ENCODE data around the gene PLA2G2E.

PLA2G2E gene

GRCh38 chr1:19949016-19949415, 25.6 kb upstream of the PLA2G2E start:
- Histone ChIP-seq H2AFZ (ENCODE audit: low read length, unreplicated experiment) (no peak overlapping the region), H3K4me3 (ENCODE audit: low read depth, low read length) (no peak overlapping the region), H3K36me3 (ENCODE audit: insufficient read depth, low read length) (no peaks in the 10 kb centered on the region), H3K4me1 (ENCODE audit: control insufficient read depth, insufficient read depth, low read length, unreplicated experiment) (no peaks in the 10 kb centered on the region), H3K27ac (ENCODE audit: low read depth, low read length) (no peak overlapping the region), H3K79me2 (ENCODE audit: control insufficient read depth, insufficient read depth, low read length, unreplicated experiment) (no peaks in the 10 kb centered on the region), H3K27me3 (ENCODE audit: insufficient read depth, low read length) (peaks cover 31% of the 10 kb centered on the region; the same call in 1 of the 2 replicates)

- Histone ChIP-seq H3K79me2 (ENCODE audit: control insufficient read depth, insufficient read depth, low read length, unreplicated experiment) (no peaks in the 10 kb centered on the region), H3K4me3 (ENCODE audit: low read depth, low read length) (no peak overlapping the region), H3K27ac (ENCODE audit: low read depth, low read length) (no peak overlapping the region), H2AFZ (ENCODE audit: low read length, unreplicated experiment) (no peak overlapping the region), H3K36me3 (ENCODE audit: insufficient read depth, low read length) (no peaks in the 10 kb centered on the region), H3K27me3 (ENCODE audit: insufficient read depth, low read length) (peaks cover 14% of the 10 kb centered on the region; the same call in 1 of the 2 replicates), H3K4me1 (ENCODE audit: control insufficient read depth, insufficient read depth, low read length, unreplicated experiment) (no peaks in the 10 kb centered on the region)
Observed at GRCh38 chr1:19946971-19947370, 23.6 kb upstream of the PLA2G2E start.

- no peaks in the 10 kb centered on the region for H3K36me3 ChIP-seq (ENCODE audit: insufficient read depth, low read length)
- H3K4me1 ChIP-seq (ENCODE audit: control insufficient read depth, insufficient read depth, low read length, unreplicated experiment) = no peaks in the 10 kb centered on the region
- H2AFZ ChIP-seq (ENCODE audit: low read length, unreplicated experiment) = no peak overlapping the region
- H3K27me3 ChIP-seq (ENCODE audit: insufficient read depth, low read length) = peaks cover 18% of the 10 kb centered on the region; the same call in 1 of the 2 replicates
- H3K4me3 ChIP-seq (ENCODE audit: low read depth, low read length) = no peak overlapping the region
- no peaks in the 10 kb centered on the region for H3K79me2 ChIP-seq (ENCODE audit: control insufficient read depth, insufficient read depth, low read length, unreplicated experiment)
- no peak overlapping the region for H3K27ac ChIP-seq (ENCODE audit: low read depth, low read length)
Observed at GRCh38 chr1:19946331-19946751, 22.9 kb upstream of the PLA2G2E start.

DNA sequence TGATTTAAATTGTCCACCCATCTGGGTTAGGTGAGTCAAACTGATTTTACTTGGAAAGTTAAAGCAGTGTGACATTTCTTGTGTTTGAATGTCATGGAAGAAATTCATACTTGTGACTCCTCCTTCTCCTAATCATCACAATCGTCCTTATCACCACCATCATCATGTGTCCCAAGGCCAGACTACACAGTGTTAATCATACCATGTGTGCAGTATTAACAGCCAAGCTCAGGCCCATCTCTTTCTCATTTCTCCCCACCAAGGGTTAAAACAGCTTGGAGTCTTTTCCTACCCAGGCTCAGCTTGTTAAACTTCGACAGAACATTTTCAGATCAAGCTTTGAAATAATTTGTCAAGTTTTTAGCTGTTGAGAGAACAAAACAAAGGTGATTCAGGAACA, 22.5 kb upstream of the PLA2G2E start:
- no peak overlapping the region for H2AFZ ChIP-seq (ENCODE audit: low read length, unreplicated experiment)
- H3K4me1 ChIP-seq (ENCODE audit: control insufficient read depth, insufficient read depth, low read length, unreplicated experiment) = no peaks in the 10 kb centered on the region
- H3K36me3 ChIP-seq (ENCODE audit: insufficient read depth, low read length) = no peaks in the 10 kb centered on the region
- no peak overlapping the region for H3K4me3 ChIP-seq (ENCODE audit: low read depth, low read length)
- no peak overlapping the region for H3K27ac ChIP-seq (ENCODE audit: low read depth, low read length)
- H3K79me2 ChIP-seq (ENCODE audit: control insufficient read depth, insufficient read depth, low read length, unreplicated experiment) = no peaks in the 10 kb centered on the region
- H3K27me3 ChIP-seq (ENCODE audit: insufficient read depth, low read length) = peaks cover 21% of the 10 kb centered on the region; the same call in 1 of the 2 replicates

DNA sequence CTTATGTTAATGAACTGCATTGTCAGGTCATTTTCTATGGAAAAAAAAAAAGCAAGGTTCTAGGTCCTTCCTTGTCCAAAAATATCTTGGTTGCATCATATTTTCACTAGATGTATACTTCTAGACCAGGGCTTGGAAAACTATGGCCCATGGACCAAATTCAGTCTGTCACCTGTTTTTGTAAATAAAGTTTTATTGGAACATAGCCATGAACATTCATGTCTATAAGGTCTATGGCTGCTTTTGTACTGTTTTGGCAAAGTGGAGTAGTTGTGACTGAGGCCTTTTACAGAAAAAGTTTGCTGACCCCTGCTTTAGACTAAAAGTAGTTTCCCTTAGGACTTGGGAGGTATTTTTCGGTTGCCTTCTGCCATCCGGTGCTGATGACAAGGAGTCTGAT, 19.2 kb upstream of the PLA2G2E start:
- Histone ChIP-seq H3K27me3 (ENCODE audit: insufficient read depth, low read length) (peaks cover 22% of the 10 kb centered on the region; the same call in 1 of the 2 replicates), H3K79me2 (ENCODE audit: control insufficient read depth, insufficient read depth, low read length, unreplicated experiment) (no peaks in the 10 kb centered on the region), H3K36me3 (ENCODE audit: insufficient read depth, low read length) (no peaks in the 10 kb centered on the region), H2AFZ (ENCODE audit: low read length, unreplicated experiment) (no peak overlapping the region), H3K4me3 (ENCODE audit: low read depth, low read length) (no peak overlapping the region), H3K4me1 (ENCODE audit: control insufficient read depth, insufficient read depth, low read length, unreplicated experiment) (no peaks in the 10 kb centered on the region), H3K27ac (ENCODE audit: low read depth, low read length) (no peak overlapping the region)

GRCh38 chr1:19942088-19942487, 18.7 kb upstream of the PLA2G2E start:
- Histone ChIP-seq H3K27me3 (ENCODE audit: insufficient read depth, low read length) (peaks cover 22% of the 10 kb centered on the region; the same call in 1 of the 2 replicates), H3K79me2 (ENCODE audit: control insufficient read depth, insufficient read depth, low read length, unreplicated experiment) (no peaks in the 10 kb centered on the region), H2AFZ (ENCODE audit: low read length, unreplicated experiment) (no peak overlapping the region), H3K27ac (ENCODE audit: low read depth, low read length) (no peak overlapping the region), H3K4me1 (ENCODE audit: control insufficient read depth, insufficient read depth, low read length, unreplicated experiment) (no peaks in the 10 kb centered on the region), H3K36me3 (ENCODE audit: insufficient read depth, low read length) (no peaks in the 10 kb centered on the region), H3K4me3 (ENCODE audit: low read depth, low read length) (no peak overlapping the region)

DNA sequence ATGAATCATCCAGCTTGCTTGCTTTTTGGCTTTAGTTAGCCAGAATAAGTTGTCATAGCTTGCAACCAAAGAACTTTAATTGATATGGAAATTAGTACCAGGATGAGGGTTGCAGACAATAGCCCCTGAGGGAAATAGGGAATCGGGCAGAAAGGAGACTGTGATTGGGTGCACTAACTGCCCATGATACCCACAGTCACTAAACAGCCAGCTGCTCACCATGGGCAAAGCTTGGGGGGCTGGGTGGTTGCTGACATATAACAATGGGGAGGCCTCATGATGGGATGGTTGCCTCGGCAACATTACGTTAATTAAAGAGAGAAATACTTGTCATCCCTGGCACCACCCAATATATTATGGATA, 17.8 kb upstream of the PLA2G2E start:
- Histone ChIP-seq H3K4me1 (ENCODE audit: control insufficient read depth, insufficient read depth, low read length, unreplicated experiment) (no peaks in the 10 kb centered on the region), H3K27ac (ENCODE audit: low read depth, low read length) (no peak overlapping the region), H3K27me3 (ENCODE audit: insufficient read depth, low read length) (peaks cover 19% of the 10 kb centered on the region; the same call in 1 of the 2 replicates), H3K79me2 (ENCODE audit: control insufficient read depth, insufficient read depth, low read length, unreplicated experiment) (no peaks in the 10 kb centered on the region), H3K36me3 (ENCODE audit: insufficient read depth, low read length) (no peaks in the 10 kb centered on the region), H2AFZ (ENCODE audit: low read length, unreplicated experiment) (no peak overlapping the region), H3K4me3 (ENCODE audit: low read depth, low read length) (no peak overlapping the region)

- Histone ChIP-seq H3K4me3 (ENCODE audit: low read depth, low read length) (no peak overlapping the region), H3K27ac (ENCODE audit: low read depth, low read length) (no peak overlapping the region), H2AFZ (ENCODE audit: low read length, unreplicated experiment) (no peak overlapping the region), H3K4me1 (ENCODE audit: control insufficient read depth, insufficient read depth, low read length, unreplicated experiment) (no peaks in the 10 kb centered on the region), H3K27me3 (ENCODE audit: insufficient read depth, low read length) (peaks cover 15% of the 10 kb centered on the region; the same call in 1 of the 2 replicates), H3K36me3 (ENCODE audit: insufficient read depth, low read length) (no peaks in the 10 kb centered on the region), H3K79me2 (ENCODE audit: control insufficient read depth, insufficient read depth, low read length, unreplicated experiment) (no peaks in the 10 kb centered on the region)
Observed at GRCh38 chr1:19940486-19941205, 17.2 kb upstream of the PLA2G2E start.

GRCh38 chr1:19938472-19938871, 15.1 kb upstream of the PLA2G2E start:
- Histone ChIP-seq H3K27me3 (ENCODE audit: insufficient read depth, low read length) (peaks cover 12% of the 10 kb centered on the region; the same call in 1 of the 2 replicates), H3K27ac (ENCODE audit: low read depth, low read length) (no peak overlapping the region), H3K4me1 (ENCODE audit: control insufficient read depth, insufficient read depth, low read length, unreplicated experiment) (no peaks in the 10 kb centered on the region), H3K4me3 (ENCODE audit: low read depth, low read length) (no peak overlapping the region), H3K79me2 (ENCODE audit: control insufficient read depth, insufficient read depth, low read length, unreplicated experiment) (no peaks in the 10 kb centered on the region), H3K36me3 (ENCODE audit: insufficient read depth, low read length) (no peaks in the 10 kb centered on the region), H2AFZ (ENCODE audit: low read length, unreplicated experiment) (no peak overlapping the region)

DNA sequence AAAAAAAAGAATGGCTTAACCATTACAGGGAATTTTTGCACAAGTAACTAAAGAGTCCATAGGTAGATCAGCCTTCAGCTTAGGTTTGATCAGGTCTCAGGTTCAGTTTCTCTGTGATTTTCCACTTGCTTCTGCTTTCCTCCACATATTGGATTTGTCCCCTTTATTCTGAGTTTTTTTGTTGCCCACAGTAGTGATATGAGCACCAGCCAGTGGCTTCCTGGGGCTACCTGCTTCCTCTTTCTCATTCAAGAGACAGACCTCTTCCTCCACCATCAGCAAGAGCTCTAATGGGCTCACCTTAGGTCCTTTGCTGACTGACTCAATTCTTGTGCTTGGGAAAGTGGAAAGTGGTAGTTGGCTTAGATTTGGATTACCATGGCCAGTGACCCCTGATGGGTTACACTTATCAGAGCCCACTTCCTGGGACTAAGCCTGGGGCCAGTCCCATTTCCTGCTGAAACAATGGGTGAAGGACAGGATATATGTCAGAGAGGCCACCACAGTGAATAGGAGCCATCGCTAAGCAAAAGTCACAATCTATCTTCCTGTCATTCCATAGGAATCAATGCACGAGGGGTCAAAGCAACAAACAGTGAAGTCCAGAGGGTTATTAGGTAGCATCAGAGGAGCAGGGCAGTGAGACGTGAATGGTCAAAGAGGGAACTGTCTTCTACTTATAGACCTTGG, 12.8 kb upstream of the PLA2G2E start:
- Histone ChIP-seq H3K4me1 (ENCODE audit: control insufficient read depth, insufficient read depth, low read length, unreplicated experiment) (no peaks in the 10 kb centered on the region), H3K27ac (ENCODE audit: low read depth, low read length) (no peak overlapping the region), H3K79me2 (ENCODE audit: control insufficient read depth, insufficient read depth, low read length, unreplicated experiment) (no peaks in the 10 kb centered on the region), H3K36me3 (ENCODE audit: insufficient read depth, low read length) (no peaks in the 10 kb centered on the region), H2AFZ (ENCODE audit: low read length, unreplicated experiment) (no peak overlapping the region), H3K27me3 (ENCODE audit: insufficient read depth, low read length) (peaks cover 7% of the 10 kb centered on the region; the same call in 1 of the 2 replicates), H3K4me3 (ENCODE audit: low read depth, low read length) (no peak overlapping the region)

DNA sequence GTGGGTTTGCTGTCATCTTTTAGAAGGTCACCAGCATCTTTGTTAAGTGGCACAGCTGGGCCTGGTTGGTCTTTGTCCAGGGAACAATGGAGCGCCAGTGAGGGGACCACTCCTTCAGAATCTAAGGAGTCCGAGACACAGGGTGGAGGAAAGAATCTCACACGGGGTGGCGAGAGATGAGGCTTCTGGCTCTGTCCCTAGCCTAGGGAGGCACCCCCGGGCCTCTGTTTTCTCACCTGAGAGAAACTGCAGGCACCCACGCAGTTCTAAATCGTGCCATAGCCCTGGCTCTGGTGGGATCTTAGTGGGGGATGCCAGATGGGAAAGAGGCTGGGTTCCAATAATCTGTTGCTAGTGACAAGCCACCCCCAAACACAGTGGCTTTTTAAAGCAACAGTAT, 10.9 kb upstream of the PLA2G2E start:
- Histone ChIP-seq H3K79me2 (ENCODE audit: control insufficient read depth, insufficient read depth, low read length, unreplicated experiment) (no peaks in the 10 kb centered on the region), H3K27me3 (ENCODE audit: insufficient read depth, low read length) (peaks cover 13% of the 10 kb centered on the region), H3K27ac (ENCODE audit: low read depth, low read length) (no peak overlapping the region), H3K36me3 (ENCODE audit: insufficient read depth, low read length) (no peaks in the 10 kb centered on the region), H3K4me3 (ENCODE audit: low read depth, low read length) (no peak overlapping the region), H3K4me1 (ENCODE audit: control insufficient read depth, insufficient read depth, low read length, unreplicated experiment) (no peaks in the 10 kb centered on the region), H2AFZ (ENCODE audit: low read length, unreplicated experiment) (no peak overlapping the region)
